HL-60 (cell line): Measurements from ENCODE around the gene RUNX2.

Experiments used
- CTCF ChIP-seq: IDR thresholded peaks from one replicate; pipeline ENCODE4 v1.5.1; 2011; ENCODE audit warnings: low read length, control low read depth, inconsistent platforms; ENCODE audit not compliant: insufficient read depth
- GABPA ChIP-seq: IDR thresholded peaks from 2 replicates; pipeline ENCODE4 v1.6.1; 2012; ENCODE audit warnings: low read depth
- POLR2AphosphoS5 ChIP-seq: IDR thresholded peaks from 2 replicates; pipeline ENCODE4 v1.6.1; 2012; ENCODE audit warnings: low read depth
- SPI1 ChIP-seq: IDR thresholded peaks from 2 replicates; pipeline ENCODE4 v1.6.1; 2012; ENCODE audit warnings: low read depth, mild to moderate bottlenecking, borderline replicate concordance

DNA sequence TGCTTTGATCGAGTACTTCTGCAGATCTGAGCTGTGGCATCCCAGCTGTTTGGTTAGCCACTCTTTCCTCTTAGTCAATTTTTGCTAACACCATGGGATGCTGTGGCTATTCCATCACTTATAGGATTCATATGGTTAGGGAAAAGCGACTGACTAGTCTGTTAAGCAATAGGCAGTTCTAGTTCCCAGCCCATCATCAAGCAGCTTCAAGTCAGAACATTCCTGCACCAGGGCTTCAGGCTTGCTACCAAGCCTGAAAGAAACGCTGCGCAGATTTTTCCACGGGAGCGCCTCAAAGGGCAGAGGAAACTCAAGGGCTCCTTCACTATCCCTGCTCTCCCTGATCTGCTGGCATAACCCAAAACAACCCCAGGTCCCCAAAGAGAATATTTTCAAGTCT is 209.4 kb downstream of the RUNX2 start:
- TF ChIP-seq CTCF (no peak), GABPA (no peak), SPI1 (no peak), POLR2AphosphoS5 (no peak)
